Stomach (tissue), 19 donors: ENCODE results near the gene TIE1. TPM values are rescaled to one million over a fixed set of nuclear protein-coding genes. Genes with fewer than 3 reads are reported as not detected.

Experiments
- DNase-seq, 2 donors: peaks; one replicate each; pipeline versions ENCODE4 v3.0.0 to v3.0.0-alpha.2; 2013 to 2019
- H3K27ac ChIP-seq, 5 donors: fragments of 200-600 bp in 4 of 5; sonication (generic) in 4 of 5; one replicate each; pipeline ENCODE4 v1.5.1; 2013 to 2019; ENCODE audit warnings: mild to moderate bottlenecking in 1 of 5, moderate library complexity in 1 of 5
- H3K27me3 ChIP-seq, 3 donors: fragments of 200-600 bp; sonication (generic); one replicate each; pipeline ENCODE4 v1.5.1; 2017 to 2019; ENCODE audit warnings: mixed run types in 1 of 3
- H3K36me3 ChIP-seq, 4 donors: fragments of 200-600 bp; sonication (generic); 1 replicate in 3 of 4; 2 replicates in 1 of 4; pipeline ENCODE4 v1.5.1; 2016 to 2019
- H3K4me1 ChIP-seq, 4 donors: fragments of 200-600 bp; sonication (generic); one replicate each; pipeline ENCODE4 v1.5.1; 2016 to 2019
- H3K4me3 ChIP-seq, 4 donors: fragments of 200-600 bp; sonication (generic) in 3 of 4; one replicate each; pipeline ENCODE4 v1.5.1; 2016 to 2019; ENCODE audit warnings: mild to moderate bottlenecking in 1 of 4
- H3K9me3 ChIP-seq, 4 donors: fragments of 200-600 bp; sonication (generic); one replicate each; pipeline ENCODE4 v1.5.1; 2016 to 2019
- EP300 ChIP-seq: sonication (generic); formaldehyde crosslinking; IDR thresholded peaks from one replicate; pipeline ENCODE4 v1.6.1; 2017; ENCODE audit warnings: antibody characterized with exemption
- POLR2A ChIP-seq, 4 donors: fragments of 450-650 bp; IDR thresholded peaks; one replicate each; pipeline ENCODE4 v1.6.1; 2016; ENCODE audit warnings: antibody characterized with exemption in 4 of 4, control low read depth in 2 of 4, mild to moderate bottlenecking in 1 of 4, moderate library complexity in 1 of 4
- POLR2AphosphoS5 ChIP-seq, 3 donors: sonication (generic); formaldehyde crosslinking; IDR thresholded peaks; one replicate each; pipeline ENCODE4 v1.6.1; 2016; ENCODE audit warnings: antibody characterized with exemption in 3 of 3
- WGBS, 5 donors: extraction: QIAGEN DNeasy Blood & Tissue Kit in 3 of 5; methylation state at CpG; one replicate each; pipeline versions ENCODE4 v1.1.5 to v1.1.7; 2013 to 2018; 5-methylcytosine and 5-hydroxymethylcytosine counted together
- intact Hi-C: fragments of 100-400 bp; cut with DNase I; formaldehyde crosslinking; loops from one replicate; pipeline ENCODE4 v1.15.1; 2023; ENCODE audit warnings: low total_unique reads
- long read RNA-seq, 10 donors: transcript quantifications; one replicate each; lab custom pipeline, GENCODE V29; 2026
- polyA plus RNA-seq, 3 donors: library from polyadenylated mRNA; stranded (reverse); fragments of 200-250 nt; gene quantifications; one replicate each; pipeline ENCODE4 v1.2.3, GENCODE V29; 2013
- total RNA-seq, 5 donors: library from RNA; depleted of rRNA; stranded (reverse); fragments of >200 nt; gene quantifications; one replicate each; pipeline versions ENCODE4 v1.1.0 to v1.2.3, GENCODE V29; 2014 to 2016
- TF ChIP-seq, protein P1 (sequence below), 7 experiments: fragments of 450-650 bp in 4 of 7; fragments of 200-600 bp in 3 of 7; sonication (generic) in 3 of 7; IDR thresholded peaks; one replicate each; pipeline ENCODE4 v1.5.1; 2016 to 2019; ENCODE audit warnings: antibody characterized with exemption in 7 of 7, control low read depth in 2 of 7, mild to moderate bottlenecking in 1 of 7
- donor health status: healthy with polysubstance abuse.
- donor health status: Bipolar disorder and iron deficiency.
- donor health status: healthy.

The TIE1 gene
- total RNA-seq (10 to 100 TPM in 4 of 5 donors, not detected in 1; 13.8 to 36.2 (median 16.4) TPM), polyA plus RNA-seq (1 to 10 TPM; 2.1 to 5.8 (median 3.1) TPM)
- long read RNA-seq, donor 1, partial matches to known transcripts, result 0 of 1 reads
- long read RNA-seq, donor 1, other reads (novel, unspliced or antisense), result 0 of 1 reads
- long read RNA-seq, donor 2, result 0 reads
- long read RNA-seq, donor 3, result 0 reads
- long read RNA-seq, donor 4, result 0 reads
- long read RNA-seq, donor 5, partial matches to known transcripts, result 6 of 8 reads
- long read RNA-seq, donor 5, other reads (novel, unspliced or antisense), result 0 of 8 reads
- long read RNA-seq, donor 6, result 0 reads
- long read RNA-seq, donor 7, partial matches to known transcripts, result 0 of 1 reads
- long read RNA-seq, donor 7, other reads (novel, unspliced or antisense), result 0 of 1 reads
- long read RNA-seq, donor 8, partial matches to known transcripts, result 0 of 4 reads
- long read RNA-seq, donor 8, other reads (novel, unspliced or antisense), result 0 of 4 reads
- long read RNA-seq, donor 9, partial matches to known transcripts, result 6 of 6 reads
- long read RNA-seq, donor 9, other reads (novel, unspliced or antisense), result 0 of 6 reads
- long read RNA-seq, donor 10, result 0 reads

DNA sequence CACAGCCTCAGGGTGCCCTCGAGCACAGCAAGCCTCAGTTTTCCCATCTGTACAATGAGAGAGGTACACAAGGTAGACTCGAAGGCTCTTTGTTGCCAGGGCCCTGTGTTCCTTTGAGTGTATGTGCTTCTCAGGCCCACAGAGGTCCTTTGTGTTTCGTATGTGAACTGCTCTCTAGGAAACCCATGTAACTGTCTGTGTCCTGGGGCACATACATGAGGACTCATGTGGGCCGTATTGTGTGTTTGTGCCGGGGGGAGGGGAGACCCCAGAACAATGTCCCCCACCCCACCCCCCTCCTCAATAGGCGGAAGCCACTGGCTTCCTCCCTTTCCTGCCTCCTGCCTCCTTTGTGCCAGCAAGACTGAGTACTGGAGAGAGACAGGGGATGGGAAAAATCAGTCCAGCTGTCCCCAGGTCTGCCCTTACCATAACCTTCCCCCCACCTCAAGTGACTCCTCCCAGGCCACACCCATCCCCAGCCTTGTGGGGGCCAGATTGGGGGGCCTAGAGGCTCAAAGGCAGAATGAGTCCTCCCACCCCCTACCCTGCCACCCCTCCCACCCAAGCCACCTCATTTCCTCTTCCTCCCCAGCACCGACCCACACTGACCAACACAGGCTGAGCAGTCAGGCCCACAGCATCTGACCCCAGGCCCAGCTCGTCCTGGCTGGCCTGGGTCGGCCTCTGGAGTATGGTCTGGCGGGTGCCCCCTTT is at the start of gene TIE1:
Gene TIE1 (plus strand): TSS at position 605 of the 717 bp plus-strand sequence. CDS start 90 bp downstream, at position 695.
- H3K36me3 ChIP-seq, result no peaks in the 10 kb centered on the region
- H3K9me3 ChIP-seq, result no peaks in the 10 kb centered on the region
- peak in 1 of 2 donors; percentile 52 for DNase-seq
- peak within 1 kb of the TSS; percentile 10 to 32 (median 17) for H3K4me3 ChIP-seq
- intact Hi-C loops, result no loop called here
- 69 to 82% (median 80%) methylated on average over 10 of the region's 10 CpGs for WGBS, 5 donors
- peaks cover 11 to 33% (median 24%) of the 10 kb centered on the region in 4 donors for H3K4me1 ChIP-seq
- peak within 1 kb of the TSS in 4 of 5 donors; percentile 20 to 50 (median 36) for H3K27ac ChIP-seq
- H3K27me3 ChIP-seq, result no peaks in the 10 kb centered on the region
- TF ChIP-seq, protein P1, sequence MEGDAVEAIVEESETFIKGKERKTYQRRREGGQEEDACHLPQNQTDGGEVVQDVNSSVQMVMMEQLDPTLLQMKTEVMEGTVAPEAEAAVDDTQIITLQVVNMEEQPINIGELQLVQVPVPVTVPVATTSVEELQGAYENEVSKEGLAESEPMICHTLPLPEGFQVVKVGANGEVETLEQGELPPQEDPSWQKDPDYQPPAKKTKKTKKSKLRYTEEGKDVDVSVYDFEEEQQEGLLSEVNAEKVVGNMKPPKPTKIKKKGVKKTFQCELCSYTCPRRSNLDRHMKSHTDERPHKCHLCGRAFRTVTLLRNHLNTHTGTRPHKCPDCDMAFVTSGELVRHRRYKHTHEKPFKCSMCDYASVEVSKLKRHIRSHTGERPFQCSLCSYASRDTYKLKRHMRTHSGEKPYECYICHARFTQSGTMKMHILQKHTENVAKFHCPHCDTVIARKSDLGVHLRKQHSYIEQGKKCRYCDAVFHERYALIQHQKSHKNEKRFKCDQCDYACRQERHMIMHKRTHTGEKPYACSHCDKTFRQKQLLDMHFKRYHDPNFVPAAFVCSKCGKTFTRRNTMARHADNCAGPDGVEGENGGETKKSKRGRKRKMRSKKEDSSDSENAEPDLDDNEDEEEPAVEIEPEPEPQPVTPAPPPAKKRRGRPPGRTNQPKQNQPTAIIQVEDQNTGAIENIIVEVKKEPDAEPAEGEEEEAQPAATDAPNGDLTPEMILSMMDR (IDR thresholded peaks at IDR 0.05), result no peak
- TF ChIP-seq POLR2A (IDR thresholded peaks at IDR 0.05), result no peak
- TF ChIP-seq POLR2AphosphoS5 (IDR thresholded peaks at IDR 0.05), result peak in 1 of 3 donors; percentile 65

DNA sequence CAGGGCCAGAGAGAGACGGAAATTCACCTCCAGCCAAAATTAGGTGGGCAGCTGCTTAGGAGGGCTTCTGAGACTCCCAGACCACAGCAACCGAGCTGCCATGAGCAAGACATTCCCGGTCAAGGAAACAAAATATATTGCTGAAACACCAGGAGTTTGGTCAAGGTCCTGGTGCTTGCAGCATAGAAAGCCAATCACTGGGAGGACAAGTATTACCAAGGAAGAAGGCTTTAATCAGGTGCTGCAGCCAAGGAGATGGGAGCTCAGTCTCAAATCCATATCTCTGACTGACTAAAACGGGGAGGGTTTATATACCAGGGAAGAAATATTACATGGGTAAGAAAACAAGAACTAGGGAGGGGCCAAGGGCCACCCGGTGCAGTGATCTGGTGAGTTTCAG is 49.8 kb upstream of the TIE1 start:
- Histone ChIP-seq H3K9me3 (no peaks in the 10 kb centered on the region), H3K27me3 (no peaks in the 10 kb centered on the region), H3K27ac (no peak overlapping the region), H3K4me3 (no peak overlapping the region), H3K36me3 (no peaks in the 10 kb centered on the region), H3K4me1 (peaks cover 7 to 14% (median 10%) of the 10 kb centered on the region in 4 donors)
- intact Hi-C loops, result no loop called here
- 78 to 94% (median 93%) methylated on average over 5 of the region's 5 CpGs for WGBS, 5 donors
- no peak for TF ChIP-seq EP300
- no peak for DNase-seq

DNA sequence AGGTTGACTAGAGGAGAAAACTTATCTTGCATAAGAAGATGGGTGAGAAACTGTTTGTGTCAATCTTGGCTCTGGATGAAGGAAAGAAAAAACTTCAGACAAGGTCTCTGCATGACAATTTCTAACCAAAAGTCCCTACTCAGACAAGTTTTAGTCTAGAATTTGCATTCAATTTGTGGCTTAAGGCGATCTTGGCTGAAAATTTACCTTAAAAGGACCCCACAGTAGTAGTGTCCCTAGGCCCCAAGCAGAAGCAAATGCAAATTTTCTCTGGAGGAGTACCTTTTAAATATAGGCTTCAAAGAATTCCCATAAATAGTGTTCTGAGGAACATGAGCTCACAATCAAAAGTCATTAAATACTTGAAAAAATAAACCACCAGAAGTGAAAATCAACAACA is 48.6 kb upstream of the TIE1 start:
- no peak for DNase-seq
- Histone ChIP-seq H3K9me3 (no peaks in the 10 kb centered on the region), H3K4me1 (peaks cover 12 to 19% (median 15%) of the 10 kb centered on the region in 4 donors), H3K27ac (no peak overlapping the region), H3K4me3 (no peak overlapping the region), H3K36me3 (no peaks in the 10 kb centered on the region), H3K27me3 (no peaks in the 10 kb centered on the region)
- no peak for TF ChIP-seq POLR2A (IDR thresholded peaks at IDR 0.05)
- TF ChIP-seq POLR2AphosphoS5 (IDR thresholded peaks at IDR 0.05), result no peak
- TF ChIP-seq, protein P1 (IDR thresholded peaks at IDR 0.05), result no peak
- no peak for TF ChIP-seq EP300
- intact Hi-C loops, result no loop called here
- 83 to 97% (median 94%) methylated on average over 1 of the region's 1 CpG for WGBS, 5 donors

DNA sequence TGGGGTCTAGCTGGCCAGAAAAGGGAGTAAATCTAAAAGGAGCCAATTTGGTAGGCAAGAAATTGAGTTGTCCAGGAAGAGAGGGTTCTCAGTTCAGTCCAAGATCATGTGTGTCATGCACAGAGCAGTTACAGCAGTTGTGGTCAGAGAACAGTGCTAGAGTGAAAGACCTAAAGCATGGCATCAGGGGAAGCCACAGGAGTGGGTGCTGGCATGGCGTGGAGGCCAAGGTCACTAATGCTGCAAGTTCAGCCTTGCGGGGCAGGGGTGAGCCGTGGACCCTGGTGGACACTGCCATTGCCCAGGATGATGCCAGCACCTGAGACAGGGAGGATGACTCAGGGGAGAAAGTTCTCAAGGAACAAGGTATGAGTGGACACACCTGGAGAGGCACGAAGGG is 47.6 kb upstream of the TIE1 start:
- H3K4me3 ChIP-seq, result no peak overlapping the region
- no peaks in the 10 kb centered on the region for H3K36me3 ChIP-seq
- no peaks in the 10 kb centered on the region for H3K27me3 ChIP-seq
- no peak for DNase-seq
- H3K4me1 ChIP-seq, result peaks cover 18 to 29% (median 21%) of the 10 kb centered on the region in 4 donors
- TF ChIP-seq, protein P1 (IDR thresholded peaks at IDR 0.05), result no peak
- no peak for TF ChIP-seq POLR2A (IDR thresholded peaks at IDR 0.05)
- no peak for TF ChIP-seq EP300
- TF ChIP-seq POLR2AphosphoS5 (IDR thresholded peaks at IDR 0.05), result no peak
- intact Hi-C loops, result no loop called here
- WGBS, 5 donors, result 87 to 94% (median 93%) methylated on average over 4 of the region's 4 CpGs
- H3K27ac ChIP-seq, result no peak overlapping the region
- H3K9me3 ChIP-seq, result no peaks in the 10 kb centered on the region
